ENCODE results near the gene EIF6. TPM values are rescaled to one million over a fixed set of nuclear protein-coding genes. Genes with fewer than 3 reads are reported as not detected.

Gene EIF6
- polyA plus RNA-seq, 1 donor = 71.7 TPM

DNA sequence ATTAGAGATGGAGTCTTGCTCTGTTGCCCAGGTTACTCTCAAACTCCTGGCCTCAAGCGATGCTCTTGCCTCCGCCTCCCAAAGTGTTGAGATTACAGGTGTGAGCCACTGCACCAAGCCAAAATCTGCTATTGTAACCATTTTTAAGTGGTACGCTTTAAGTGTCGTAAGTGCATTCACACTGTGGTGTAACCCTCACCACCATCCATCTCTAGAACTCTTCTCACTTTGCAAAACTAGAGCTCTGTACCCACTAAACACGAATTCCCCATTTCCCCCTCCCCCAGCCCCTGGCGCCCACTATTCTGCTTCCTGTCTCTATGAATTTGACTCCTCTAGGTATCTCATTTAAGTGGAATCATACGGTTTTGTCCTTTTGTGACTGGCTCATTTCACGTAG is 10.5 kb upstream of the EIF6 start:
- DNase-seq (ENCODE audit: low read depth) = no peak

GRCh38 chr20:35294293-35294685 is 9.7 kb upstream of the EIF6 start:
- no peak for DNase-seq (ENCODE audit: low read depth)

GRCh38 chr20:35293303-35294292 is 9.0 kb upstream of the EIF6 start:
- no peak for DNase-seq (ENCODE audit: low read depth)

DNA sequence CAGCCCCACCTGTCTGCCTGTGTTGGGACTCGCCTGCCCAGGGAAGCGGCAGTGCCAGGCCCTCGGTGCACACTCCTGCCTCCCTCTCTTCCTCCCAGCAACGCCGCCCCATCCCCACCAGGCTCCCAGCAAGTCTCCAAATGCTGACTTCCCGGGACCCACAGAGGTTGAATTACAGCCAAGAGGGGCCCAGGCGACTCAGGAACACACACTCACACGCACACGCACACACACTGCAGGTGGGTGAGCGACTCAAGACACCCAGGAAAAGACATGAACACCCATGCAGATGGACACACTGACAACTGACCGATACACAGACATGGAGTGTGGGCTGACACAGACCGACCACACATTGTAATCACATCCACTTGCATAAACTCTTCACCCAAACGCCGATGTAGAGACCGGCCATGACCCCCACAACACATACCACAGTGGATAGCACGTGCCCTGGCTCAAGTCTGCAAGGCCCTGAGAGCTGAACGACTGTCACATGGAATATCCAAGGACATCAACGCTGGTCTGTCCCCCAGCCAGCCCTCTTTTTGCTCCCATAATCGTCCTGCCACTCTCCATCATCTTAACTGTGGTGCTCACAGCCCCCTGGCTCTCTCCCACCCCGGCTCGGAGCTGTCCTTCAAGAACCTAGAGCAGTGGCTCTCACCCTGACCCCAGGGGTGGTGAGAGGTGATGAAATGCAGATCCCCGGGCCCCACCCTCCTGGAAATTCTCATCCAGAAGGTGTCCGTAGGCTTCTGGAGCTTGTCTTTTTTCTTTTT is 8.1 kb upstream of the EIF6 start:
- no peak for DNase-seq (ENCODE audit: low read depth)

- DNase-seq (ENCODE audit: low read depth) = no peak
These were observed 7.3 kb upstream of the EIF6 start, which contains the start of gene FAM83C for GRCh38 chr20:35291654-35292503. FAM83C (minus strand) TSS chr20:35292425; CDS start chr20:35292304, 121 bp downstream.

DNA sequence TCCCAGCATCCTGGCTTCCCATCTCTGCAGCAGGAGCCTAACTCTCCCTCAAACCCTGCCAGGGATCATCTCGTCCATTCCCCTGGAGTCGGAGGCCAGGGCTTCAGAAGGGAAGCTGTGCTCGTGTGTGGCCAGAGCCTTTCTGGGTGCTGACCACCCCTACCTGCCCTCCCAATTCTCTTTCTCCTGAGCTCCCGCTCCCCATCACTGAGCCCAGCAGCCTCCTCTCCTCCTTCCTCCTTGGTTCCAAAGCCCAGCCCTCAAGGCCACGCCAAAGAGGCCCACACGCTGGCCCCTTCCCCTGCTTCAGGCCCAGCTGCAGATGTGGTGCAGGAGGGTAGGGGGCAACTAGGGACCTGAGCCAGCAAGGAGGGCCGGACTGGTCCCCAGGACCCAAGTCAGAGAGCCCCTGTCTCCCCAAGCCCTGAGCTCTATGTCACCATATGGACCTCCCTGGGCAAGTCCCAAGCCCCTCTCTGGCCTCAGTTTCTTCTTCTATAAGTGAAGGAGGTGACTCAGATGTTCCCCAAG is 6.4 kb upstream of the EIF6 start:
- DNase-seq (ENCODE audit: low read depth) = no peak

GRCh38 chr20:35290186-35290886 is 5.8 kb upstream of the EIF6 start:
- no peak for DNase-seq (ENCODE audit: low read depth)

DNA sequence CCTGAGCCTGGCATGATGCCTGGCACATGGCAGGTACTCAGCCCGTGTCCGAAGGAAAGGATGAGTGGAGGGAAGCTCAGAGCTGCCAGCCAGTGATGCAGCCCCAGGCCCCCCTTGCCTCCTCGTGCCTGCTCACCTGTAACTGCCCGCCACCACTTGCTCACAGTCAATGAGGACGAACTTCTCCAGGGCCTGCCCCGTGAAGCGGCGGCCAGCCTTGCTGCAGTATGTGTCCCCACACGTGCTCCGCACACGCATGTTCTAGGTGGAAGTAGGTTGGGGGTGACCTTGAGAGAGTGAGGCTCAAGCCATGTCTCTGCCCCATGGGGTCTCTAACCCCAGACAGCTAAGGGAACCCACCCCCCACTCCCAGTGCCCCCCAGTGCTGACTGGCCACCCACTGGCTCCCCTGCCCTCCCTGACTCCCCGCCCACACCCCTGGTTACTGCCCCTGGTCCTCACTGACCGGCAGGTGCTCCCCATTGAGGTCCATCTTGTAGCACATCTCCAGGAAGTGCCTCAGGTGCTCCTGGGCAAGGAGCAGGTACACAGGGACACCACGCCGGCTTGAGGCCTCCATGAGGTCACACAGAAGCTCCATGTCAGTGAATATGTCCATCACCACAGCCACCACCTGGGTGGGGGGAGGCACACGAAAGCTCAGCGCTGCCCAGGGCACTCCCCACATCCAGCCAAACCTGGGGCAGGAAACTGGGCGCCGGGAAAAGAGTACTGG is 3.9 kb upstream of the EIF6 start:
- DNase-seq (ENCODE audit: low read depth) = no peak

DNA sequence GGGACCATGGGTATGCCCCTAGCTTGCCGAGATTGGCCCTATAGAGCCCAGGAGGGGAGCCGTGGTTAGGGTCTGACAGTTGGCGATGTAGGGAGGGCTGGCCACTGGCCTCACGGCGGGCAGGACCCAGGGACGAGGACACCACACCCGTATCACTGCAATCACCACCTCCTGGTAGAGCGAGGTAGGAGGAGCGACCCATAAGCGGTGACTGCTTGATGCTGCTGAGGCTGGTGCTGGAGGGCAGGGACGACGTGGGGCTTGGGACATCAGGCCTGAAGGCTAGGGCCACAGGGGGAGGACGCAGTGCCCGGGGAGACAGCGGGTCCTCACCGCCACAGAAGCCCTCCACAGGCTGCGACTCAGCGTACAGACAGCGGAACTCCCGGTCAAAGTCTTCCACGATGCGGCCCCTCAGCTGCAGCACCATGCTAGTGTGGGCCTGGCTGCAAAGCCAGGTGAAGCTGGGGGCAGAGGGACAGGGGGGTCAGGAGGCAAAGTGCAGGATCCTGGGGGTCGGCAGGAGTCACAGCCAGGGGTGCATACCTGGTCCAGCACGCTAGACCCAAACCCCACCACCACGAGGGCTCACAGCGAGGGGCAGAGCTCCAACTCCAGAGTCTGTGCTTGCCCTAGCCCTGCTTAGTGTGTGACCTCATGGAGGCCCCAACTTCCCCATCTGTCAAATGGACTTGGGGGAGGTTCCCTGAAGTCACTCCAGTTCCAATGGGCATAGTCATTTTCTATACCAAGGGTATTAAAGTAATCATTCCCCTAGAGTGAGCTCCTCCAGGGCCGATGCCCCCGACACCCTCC is 3.1 kb upstream of the EIF6 start:
- no peak for DNase-seq (ENCODE audit: low read depth)

DNA sequence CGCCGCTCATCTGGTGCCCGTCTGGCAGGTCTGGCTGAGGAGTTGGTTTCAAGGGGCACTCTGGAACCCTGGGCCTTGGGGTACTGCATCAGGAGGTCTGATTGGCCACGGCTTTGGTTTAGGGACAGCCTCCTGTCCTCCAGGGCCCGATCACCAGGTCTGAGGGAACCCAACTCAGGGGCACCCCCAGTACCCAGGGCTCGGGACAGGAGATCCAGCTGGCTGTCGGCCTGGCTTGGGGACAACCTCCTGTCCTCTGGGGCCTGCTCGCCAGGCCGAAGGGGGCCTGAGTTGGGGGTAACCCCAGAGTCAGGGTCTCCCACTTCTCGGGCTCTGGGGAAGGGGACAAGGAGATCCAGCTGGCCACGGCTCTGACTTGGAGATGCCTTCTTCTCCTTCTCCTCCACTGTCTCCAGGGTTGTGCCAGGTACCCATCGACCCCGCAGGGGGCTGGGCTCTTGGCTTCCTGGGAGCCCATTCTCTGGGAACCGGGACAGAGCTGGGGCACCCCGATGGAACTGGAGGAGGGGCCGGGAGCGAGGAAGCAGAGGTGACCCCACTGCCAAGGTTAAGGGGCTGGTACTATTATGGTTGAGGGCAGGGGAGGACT is 2.4 kb upstream of the EIF6 start:
- no peak for DNase-seq (ENCODE audit: low read depth)

DNA sequence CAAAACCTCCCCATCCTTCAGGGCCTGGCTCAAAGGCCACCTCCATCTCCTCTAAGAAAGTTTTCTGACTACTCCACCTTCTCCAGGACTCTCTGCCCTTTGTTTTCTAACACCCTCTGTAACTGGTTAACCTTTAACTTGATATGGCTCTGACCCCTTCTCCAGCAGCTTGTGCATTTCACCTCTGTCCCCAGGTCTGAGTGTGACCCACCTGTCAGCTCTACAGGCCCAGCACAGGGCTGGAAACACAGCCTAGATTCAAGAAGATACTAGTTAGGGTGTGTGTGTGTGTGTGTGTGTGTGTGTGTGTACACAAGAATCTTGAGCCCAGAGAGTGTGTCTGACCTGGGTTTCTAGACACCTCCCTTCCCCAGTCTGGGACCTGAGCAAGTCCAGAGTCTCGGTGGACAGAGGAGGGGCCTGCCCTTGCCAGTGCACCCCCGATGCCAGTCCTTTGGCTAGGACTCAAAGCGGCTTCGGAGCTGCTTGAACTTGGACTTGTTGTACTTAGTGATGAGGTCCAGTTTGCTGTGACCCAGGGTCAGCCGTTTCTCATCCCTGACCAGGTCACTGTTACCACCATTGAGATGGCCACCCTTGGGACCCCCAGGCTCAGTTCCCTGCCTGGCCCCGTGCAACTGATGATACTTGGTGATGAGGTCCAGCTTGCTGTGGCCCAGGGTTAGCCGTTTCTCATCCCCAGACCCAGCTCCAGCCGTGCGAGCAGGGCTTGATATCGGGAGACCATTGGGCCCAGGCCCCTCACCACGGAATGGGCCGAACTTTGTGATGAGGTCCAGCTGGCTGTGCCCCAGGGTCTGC is 1.7 kb upstream of the EIF6 start:
- no peak for DNase-seq (ENCODE audit: low read depth)

- no peak for DNase-seq (ENCODE audit: low read depth)
These were observed 1.2 kb upstream of the EIF6 start for GRCh38 chr20:35285806-35286076.

GRCh38 chr20:35284992-35285805 is 627 bp upstream of the EIF6 start:
- DNase-seq (ENCODE audit: low read depth) = no peak

GRCh38 chr20:35283441-35284266 is 918 bp downstream of the EIF6 start:
- no peak for DNase-seq (ENCODE audit: low read depth)

DNA sequence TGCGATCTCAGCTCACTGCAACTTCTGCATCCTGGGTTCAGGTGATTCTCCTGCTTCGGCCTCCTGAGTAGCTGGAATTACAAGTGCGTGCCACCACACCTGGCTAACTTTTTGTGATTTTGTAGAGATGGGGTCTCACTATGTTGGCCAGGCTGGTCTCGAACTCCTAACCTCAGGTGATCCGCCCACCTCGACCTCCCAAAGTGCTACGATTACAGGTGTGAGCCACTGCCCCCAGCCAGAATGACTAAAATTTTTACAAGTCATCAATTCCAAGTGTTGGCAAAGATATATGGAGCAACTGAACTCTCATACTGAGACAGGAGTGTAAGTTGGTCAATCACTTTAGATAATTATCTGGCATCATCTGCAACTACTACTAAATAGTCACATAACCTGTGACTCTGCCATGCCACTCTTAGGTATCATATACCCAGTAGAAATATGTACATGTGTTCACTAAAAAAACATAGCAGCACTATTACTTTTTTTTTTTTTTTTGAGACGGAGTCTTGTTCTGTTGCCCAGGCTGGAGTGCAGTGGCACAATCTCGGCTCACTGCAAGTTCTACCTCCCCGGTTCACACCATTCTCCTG is 3.0 kb downstream of the EIF6 start:
- no peak for DNase-seq (ENCODE audit: low read depth)

DNA sequence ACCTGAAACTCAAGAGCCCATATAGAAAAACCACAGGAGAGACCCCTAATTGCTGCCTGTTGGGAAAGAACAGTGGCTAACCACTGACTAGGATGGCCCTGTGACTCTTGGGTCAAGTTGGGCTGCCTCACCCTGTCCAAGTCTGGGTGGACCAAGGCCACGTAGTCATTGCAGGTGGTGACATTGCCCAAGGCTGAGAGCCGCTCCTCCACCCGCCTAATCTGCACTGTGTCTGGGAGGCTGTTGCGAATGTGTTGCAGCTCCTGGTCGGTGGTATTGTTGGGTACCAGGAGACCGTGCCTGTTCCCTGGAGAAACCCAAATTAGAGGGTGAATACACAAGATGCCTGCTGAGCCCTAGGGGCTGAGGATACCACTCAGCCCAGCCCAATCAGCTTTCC is 4.0 kb downstream of the EIF6 start:
- DNase-seq (ENCODE audit: low read depth) = no peak

All from forelimb muscle (tissue), 1 donor.